Stomach (tissue), 4 donors: Measurements from ENCODE around the gene CREBRF.

Experiments
- CTCF ChIP-seq, 7 experiments: fragments of 450-650 bp in 4 of 7; fragments of 200-600 bp in 3 of 7; sonication (generic) in 3 of 7; IDR thresholded peaks; one replicate each; pipeline ENCODE4 v1.5.1; 2016 to 2019; ENCODE audit warnings: antibody characterized with exemption in 7 of 7, control low read depth in 2 of 7, mild to moderate bottlenecking in 1 of 7
- POLR2A ChIP-seq, 4 donors: fragments of 450-650 bp; IDR thresholded peaks; one replicate each; pipeline ENCODE4 v1.6.1; 2016; ENCODE audit warnings: antibody characterized with exemption in 4 of 4, control low read depth in 2 of 4, mild to moderate bottlenecking in 1 of 4, moderate library complexity in 1 of 4
- POLR2AphosphoS5 ChIP-seq, 3 donors: sonication (generic); formaldehyde crosslinking; IDR thresholded peaks; one replicate each; pipeline ENCODE4 v1.6.1; 2016; ENCODE audit warnings: antibody characterized with exemption in 3 of 3

- TF ChIP-seq CTCF (IDR thresholded peaks at IDR 0.05) (no peak), POLR2AphosphoS5 (IDR thresholded peaks at IDR 0.05) (no peak), POLR2A (IDR thresholded peaks at IDR 0.05) (no peak)
Measured at GRCh38 chr5:173047838-173048105, 8.4 kb upstream of the CREBRF start.
